ENCODE data around the gene LMNB1.

The LMNB1 gene

DNA sequence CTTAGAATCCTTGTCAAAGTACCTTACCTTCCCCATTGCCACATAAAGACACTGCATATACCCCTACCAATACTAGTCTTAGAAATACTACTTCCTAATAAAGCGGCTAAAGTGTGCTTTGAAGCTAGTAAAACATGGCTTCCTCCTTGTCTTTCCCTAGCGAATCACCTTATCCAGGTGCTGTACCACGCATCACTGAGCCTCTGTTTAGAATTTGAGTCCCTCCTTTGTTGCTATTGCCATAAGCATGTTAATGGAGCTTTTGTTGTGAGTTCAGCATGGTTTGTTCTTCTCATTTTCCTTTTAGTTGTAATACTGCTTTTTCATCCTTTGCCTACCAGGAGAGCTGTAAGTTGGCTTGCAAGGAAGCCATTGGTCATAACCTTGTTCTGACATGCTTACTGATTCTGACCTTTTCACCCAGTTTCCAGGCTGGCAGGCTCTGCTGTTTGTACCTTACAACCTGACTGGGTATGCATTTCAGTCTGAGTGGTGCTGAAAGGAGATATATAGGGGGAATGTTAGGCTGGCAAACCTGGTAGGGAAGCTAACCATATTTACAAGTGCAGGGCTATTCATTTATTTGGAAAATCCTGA lies 49.8 kb downstream of the LMNB1 start:
- Histone ChIP-seq H2AFZ (ENCODE audit: low read depth, low read length) (no peak overlapping the region), H3K79me2 (ENCODE audit: insufficient read depth, low read length) (peaks cover 89% of the 10 kb centered on the region), H3K36me3 (ENCODE audit: insufficient read depth, low read length) (peaks cover 99% of the 10 kb centered on the region), H3K4me1 (ENCODE audit: insufficient read depth, low read length) (no peaks in the 10 kb centered on the region), H3K4me3 (ENCODE audit: low read depth in 1 of 2, low read length in 2 of 2) (no peak overlapping the region), H3K27ac (ENCODE audit: low read length) (no peak overlapping the region), H3K4me2 (ENCODE audit: insufficient read depth, low read length) (no peak overlapping the region), H3K9me3 (ENCODE audit: insufficient read depth, low read length, severe bottlenecking) (no peaks in the 10 kb centered on the region), H4K20me1 (ENCODE audit: insufficient read depth, low read length) (peaks cover 54% of the 10 kb centered on the region), H3K27me3 (ENCODE audit: insufficient read depth, low read length, poor library complexity) (no peaks in the 10 kb centered on the region), H3K9ac (ENCODE audit: low read depth, low read length) (no peak overlapping the region)
- ATAC-seq (ENCODE audit: insufficient read depth, low read depth) (no peak), DNase-seq (no peak)
- no peak for TF ChIP-seq EZH2 (IDR thresholded peaks at IDR 0.05; ENCODE audit: borderline replicate concordance, low read depth, low read length, severe bottlenecking)

DNA sequence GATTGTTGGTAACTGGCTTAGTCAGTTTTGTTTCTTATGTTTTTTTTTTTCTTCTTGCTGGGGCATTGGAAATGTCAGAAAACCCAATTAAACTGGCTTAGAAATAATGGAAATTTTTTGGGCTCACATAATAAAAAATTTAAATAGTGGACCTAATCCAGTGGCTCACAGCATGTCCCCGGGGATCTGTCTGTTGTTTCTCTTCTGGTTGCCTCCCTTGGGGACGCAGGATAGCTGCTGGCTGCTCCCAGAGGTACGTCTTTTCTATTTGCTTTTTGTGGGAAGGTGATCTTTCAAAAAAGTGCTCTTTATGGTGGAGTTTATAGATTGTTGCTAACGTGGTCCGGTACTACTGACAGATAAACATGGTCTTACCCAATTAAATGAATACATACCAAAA lies 52.2 kb downstream of the LMNB1 start:
- Histone ChIP-seq H3K27ac (ENCODE audit: low read length) (no peak overlapping the region), H3K9ac (ENCODE audit: low read depth, low read length) (no peak overlapping the region), H2AFZ (ENCODE audit: low read depth, low read length) (no peak overlapping the region), H4K20me1 (ENCODE audit: insufficient read depth, low read length) (peaks cover 48% of the 10 kb centered on the region), H3K36me3 (ENCODE audit: insufficient read depth, low read length) (peaks cover 99% of the 10 kb centered on the region), H3K27me3 (ENCODE audit: insufficient read depth, low read length, poor library complexity) (no peaks in the 10 kb centered on the region), H3K4me3 (ENCODE audit: low read depth in 1 of 2, low read length in 2 of 2) (no peak overlapping the region), H3K9me3 (ENCODE audit: insufficient read depth, low read length, severe bottlenecking) (no peaks in the 10 kb centered on the region), H3K79me2 (ENCODE audit: insufficient read depth, low read length) (peaks cover 73% of the 10 kb centered on the region), H3K4me1 (ENCODE audit: insufficient read depth, low read length) (no peaks in the 10 kb centered on the region), H3K4me2 (ENCODE audit: insufficient read depth, low read length) (no peak overlapping the region)
- DNase-seq (no peak), ATAC-seq (ENCODE audit: insufficient read depth, low read depth) (no peak)
- no peak for TF ChIP-seq EZH2 (IDR thresholded peaks at IDR 0.05; ENCODE audit: borderline replicate concordance, low read depth, low read length, severe bottlenecking)
- TF ChIP-seq, protein P1, sequence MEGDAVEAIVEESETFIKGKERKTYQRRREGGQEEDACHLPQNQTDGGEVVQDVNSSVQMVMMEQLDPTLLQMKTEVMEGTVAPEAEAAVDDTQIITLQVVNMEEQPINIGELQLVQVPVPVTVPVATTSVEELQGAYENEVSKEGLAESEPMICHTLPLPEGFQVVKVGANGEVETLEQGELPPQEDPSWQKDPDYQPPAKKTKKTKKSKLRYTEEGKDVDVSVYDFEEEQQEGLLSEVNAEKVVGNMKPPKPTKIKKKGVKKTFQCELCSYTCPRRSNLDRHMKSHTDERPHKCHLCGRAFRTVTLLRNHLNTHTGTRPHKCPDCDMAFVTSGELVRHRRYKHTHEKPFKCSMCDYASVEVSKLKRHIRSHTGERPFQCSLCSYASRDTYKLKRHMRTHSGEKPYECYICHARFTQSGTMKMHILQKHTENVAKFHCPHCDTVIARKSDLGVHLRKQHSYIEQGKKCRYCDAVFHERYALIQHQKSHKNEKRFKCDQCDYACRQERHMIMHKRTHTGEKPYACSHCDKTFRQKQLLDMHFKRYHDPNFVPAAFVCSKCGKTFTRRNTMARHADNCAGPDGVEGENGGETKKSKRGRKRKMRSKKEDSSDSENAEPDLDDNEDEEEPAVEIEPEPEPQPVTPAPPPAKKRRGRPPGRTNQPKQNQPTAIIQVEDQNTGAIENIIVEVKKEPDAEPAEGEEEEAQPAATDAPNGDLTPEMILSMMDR (IDR thresholded peaks at IDR 0.05; ENCODE audit: borderline replicate concordance, extremely low read depth, low read length, poor library complexity, severe bottlenecking), result no peak

DNA sequence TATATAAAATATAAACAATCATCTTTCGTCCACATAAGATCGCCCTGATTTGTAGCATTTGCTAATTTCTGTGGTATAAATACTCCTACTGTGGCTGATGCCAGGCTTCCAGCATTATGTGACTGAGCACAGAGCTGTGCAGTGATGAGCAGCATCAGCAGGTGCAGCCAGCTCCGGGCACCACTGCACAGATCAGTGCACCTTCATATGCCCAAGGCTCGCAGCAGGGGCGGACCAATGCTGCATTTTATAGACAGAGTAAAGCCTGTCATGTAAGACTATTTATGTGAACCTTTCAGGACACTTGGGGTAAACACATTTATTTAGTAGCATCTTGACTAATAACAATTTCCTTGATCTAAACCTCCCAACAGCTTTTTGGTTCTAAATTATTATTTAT lies 53.1 kb downstream of the LMNB1 start:
- Histone ChIP-seq H2AFZ (ENCODE audit: low read depth, low read length) (no peak overlapping the region), H3K9me3 (ENCODE audit: insufficient read depth, low read length, severe bottlenecking) (no peaks in the 10 kb centered on the region), H3K79me2 (ENCODE audit: insufficient read depth, low read length) (peaks cover 65% of the 10 kb centered on the region), H4K20me1 (ENCODE audit: insufficient read depth, low read length) (peaks cover 52% of the 10 kb centered on the region), H3K4me3 (ENCODE audit: low read depth in 1 of 2, low read length in 2 of 2) (no peak overlapping the region), H3K4me1 (ENCODE audit: insufficient read depth, low read length) (no peaks in the 10 kb centered on the region), H3K9ac (ENCODE audit: low read depth, low read length) (no peak overlapping the region), H3K27me3 (ENCODE audit: insufficient read depth, low read length, poor library complexity) (no peaks in the 10 kb centered on the region), H3K36me3 (ENCODE audit: insufficient read depth, low read length) (peaks cover 100% of the 10 kb centered on the region), H3K27ac (ENCODE audit: low read length) (no peak overlapping the region), H3K4me2 (ENCODE audit: insufficient read depth, low read length) (no peak overlapping the region)
- no peak for DNase-seq
- TF ChIP-seq EZH2 (IDR thresholded peaks at IDR 0.05; ENCODE audit: borderline replicate concordance, low read depth, low read length, severe bottlenecking), result no peak
- TF ChIP-seq, protein P1 (IDR thresholded peaks at IDR 0.05; ENCODE audit: borderline replicate concordance, extremely low read depth, low read length, poor library complexity, severe bottlenecking), result no peak
- ATAC-seq (ENCODE audit: insufficient read depth, low read depth), result no peak; the same call in 2 of the 3 replicates

DNA sequence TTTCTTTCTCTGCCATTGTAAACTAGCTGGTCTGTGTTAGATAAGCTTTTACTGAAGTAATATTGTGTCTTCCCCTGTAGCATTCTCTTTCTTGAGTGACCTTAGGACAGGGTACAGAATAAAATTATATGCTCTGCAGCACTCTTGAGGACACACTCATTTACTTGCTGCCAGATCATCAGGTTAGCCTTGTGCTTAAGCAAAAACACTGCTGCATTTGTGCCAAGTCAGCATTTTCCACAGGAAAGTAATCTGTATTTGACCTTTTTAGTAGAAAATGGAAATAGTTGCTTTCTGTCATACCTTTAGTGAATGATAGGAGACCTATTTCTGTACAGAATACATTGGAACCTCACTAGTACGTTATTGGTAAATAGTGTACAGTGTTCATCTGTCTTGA lies 54.2 kb downstream of the LMNB1 start:
- H2AFZ ChIP-seq (ENCODE audit: low read depth, low read length), result no peak overlapping the region
- H3K4me2 ChIP-seq (ENCODE audit: insufficient read depth, low read length), result no peak overlapping the region
- H3K9ac ChIP-seq (ENCODE audit: low read depth, low read length), result no peak overlapping the region
- no peaks in the 10 kb centered on the region for H3K27me3 ChIP-seq (ENCODE audit: insufficient read depth, low read length, poor library complexity)
- no peak overlapping the region for H3K27ac ChIP-seq (ENCODE audit: low read length)
- ATAC-seq (ENCODE audit: insufficient read depth, low read depth) (no peak), DNase-seq (no peak)
- peaks cover 60% of the 10 kb centered on the region for H3K79me2 ChIP-seq (ENCODE audit: insufficient read depth, low read length)
- no peak overlapping the region for H3K4me3 ChIP-seq (ENCODE audit: low read depth in 1 of 2, low read length in 2 of 2)
- H3K36me3 ChIP-seq (ENCODE audit: insufficient read depth, low read length), result peaks cover 100% of the 10 kb centered on the region
- H4K20me1 ChIP-seq (ENCODE audit: insufficient read depth, low read length), result peaks cover 48% of the 10 kb centered on the region
- no peaks in the 10 kb centered on the region for H3K9me3 ChIP-seq (ENCODE audit: insufficient read depth, low read length, severe bottlenecking)
- no peaks in the 10 kb centered on the region for H3K4me1 ChIP-seq (ENCODE audit: insufficient read depth, low read length)
- no peak for TF ChIP-seq EZH2 (IDR thresholded peaks at IDR 0.05; ENCODE audit: borderline replicate concordance, low read depth, low read length, severe bottlenecking)
- TF ChIP-seq, protein P1 (IDR thresholded peaks at IDR 0.05; ENCODE audit: borderline replicate concordance, extremely low read depth, low read length, poor library complexity, severe bottlenecking), result no peak
